PC-3 (cell line): ENCODE results near the gene FXR2.

Source experiments
- EZH2 ChIP-seq: fragments of 300-600 bp; sonication (generic); IDR thresholded peaks from one replicate; pipeline ENCODE4 v1.6.1; 2017; ENCODE audit warnings: antibody characterized with exemption, mild to moderate bottlenecking, low read length; ENCODE audit not compliant: unreplicated experiment
- EZH2phosphoT487 ChIP-seq: fragments of 300-600 bp; sonication (generic); IDR thresholded peaks from 2 replicates; pipeline ENCODE4 v1.6.1; 2018; ENCODE audit warnings: mild to moderate bottlenecking, antibody characterized with exemption, low read length, borderline replicate concordance
- TF ChIP-seq, protein P1 (sequence below): fragments of 300-600 bp; sonication (generic); conservative IDR thresholded peaks from 2 replicates; pipeline ENCODE4 v1.5.1; 2017; ENCODE audit warnings: antibody characterized with exemption, low read depth, mild to moderate bottlenecking, low read length

DNA sequence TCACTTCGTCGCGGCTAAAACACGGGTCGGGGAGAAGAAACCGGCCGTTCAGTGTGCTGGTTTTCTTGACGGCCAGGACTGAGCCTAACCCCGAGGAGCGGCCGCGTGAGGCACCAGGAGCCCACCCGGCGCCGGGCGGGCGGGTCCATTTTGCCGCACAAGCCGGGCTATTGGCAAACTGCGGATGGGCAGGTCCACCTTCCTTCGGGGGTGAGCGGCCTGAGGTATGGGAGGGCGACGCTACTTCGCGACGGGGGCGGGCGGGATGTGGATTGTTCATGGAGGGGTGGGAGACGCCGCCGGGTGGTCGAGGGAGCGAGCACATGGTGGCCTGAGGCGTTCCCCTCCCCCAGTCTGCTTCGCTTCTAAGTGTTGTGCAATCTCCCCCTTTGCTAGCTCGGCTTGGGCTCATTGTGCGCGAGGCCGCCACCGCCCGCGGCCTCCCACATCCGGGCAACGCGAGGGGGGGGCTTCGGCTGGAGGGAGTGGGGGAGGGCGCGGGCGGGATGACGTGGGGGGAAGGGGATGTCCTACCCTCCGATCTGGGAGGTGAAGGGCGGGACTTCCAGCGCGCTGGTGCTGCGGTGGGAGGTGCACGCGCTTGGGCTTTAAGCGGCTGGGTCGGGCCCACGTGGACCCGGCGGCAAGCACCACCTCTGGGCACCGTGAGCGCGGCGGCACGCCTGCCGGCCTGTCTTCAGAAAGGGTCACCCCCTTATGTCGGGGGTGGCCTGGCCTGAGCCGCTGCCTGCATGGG, 41.2 kb downstream of the FXR2 start:
- TF ChIP-seq EZH2 (no peak), EZH2phosphoT487 (no peak)
- TF ChIP-seq, protein P1, sequence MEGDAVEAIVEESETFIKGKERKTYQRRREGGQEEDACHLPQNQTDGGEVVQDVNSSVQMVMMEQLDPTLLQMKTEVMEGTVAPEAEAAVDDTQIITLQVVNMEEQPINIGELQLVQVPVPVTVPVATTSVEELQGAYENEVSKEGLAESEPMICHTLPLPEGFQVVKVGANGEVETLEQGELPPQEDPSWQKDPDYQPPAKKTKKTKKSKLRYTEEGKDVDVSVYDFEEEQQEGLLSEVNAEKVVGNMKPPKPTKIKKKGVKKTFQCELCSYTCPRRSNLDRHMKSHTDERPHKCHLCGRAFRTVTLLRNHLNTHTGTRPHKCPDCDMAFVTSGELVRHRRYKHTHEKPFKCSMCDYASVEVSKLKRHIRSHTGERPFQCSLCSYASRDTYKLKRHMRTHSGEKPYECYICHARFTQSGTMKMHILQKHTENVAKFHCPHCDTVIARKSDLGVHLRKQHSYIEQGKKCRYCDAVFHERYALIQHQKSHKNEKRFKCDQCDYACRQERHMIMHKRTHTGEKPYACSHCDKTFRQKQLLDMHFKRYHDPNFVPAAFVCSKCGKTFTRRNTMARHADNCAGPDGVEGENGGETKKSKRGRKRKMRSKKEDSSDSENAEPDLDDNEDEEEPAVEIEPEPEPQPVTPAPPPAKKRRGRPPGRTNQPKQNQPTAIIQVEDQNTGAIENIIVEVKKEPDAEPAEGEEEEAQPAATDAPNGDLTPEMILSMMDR = no peak
